ENCODE results near the gene CAMSAP2.

Gene CAMSAP2

GRCh38 chr1:200744143-200744542 is 5.5 kb downstream of the CAMSAP2 start:
- TF ChIP-seq FOXM1 (IDR thresholded peaks at IDR 0.05; ENCODE audit: borderline replicate concordance, low read depth) (no peak), USF1 (IDR thresholded peaks at IDR 0.05) (no peak), YY1 (IDR thresholded peaks at IDR 0.05; ENCODE audit: low read depth) (no peak), MAX (IDR thresholded peaks at IDR 0.05) (no peak), EGR1 (IDR thresholded peaks at IDR 0.05) (no peak), TAF1 (IDR thresholded peaks at IDR 0.05; ENCODE audit: low read depth) (no peak), EP300 (IDR thresholded peaks at IDR 0.05; ENCODE audit: borderline replicate concordance) (no peak), ZBTB7A (IDR thresholded peaks at IDR 0.05; ENCODE audit: low read depth) (no peak), TCF12 (IDR thresholded peaks at IDR 0.05; ENCODE audit: low read depth) (no peak), RAD21 (IDR thresholded peaks at IDR 0.05; ENCODE audit: low read depth) (no peak)

- no peak for TF ChIP-seq MAX (IDR thresholded peaks at IDR 0.05)
- TF ChIP-seq CREB1 (IDR thresholded peaks at IDR 0.05; ENCODE audit: low read depth), result no peak
- TF ChIP-seq CEBPB (IDR thresholded peaks at IDR 0.05), result no peak
- TF ChIP-seq ZBTB7A (IDR thresholded peaks at IDR 0.05; ENCODE audit: low read depth), result no peak
- no peak for TF ChIP-seq EP300 (IDR thresholded peaks at IDR 0.05; ENCODE audit: borderline replicate concordance)
- no peak for TF ChIP-seq REST (IDR thresholded peaks at IDR 0.05; ENCODE audit: low read depth)
- TF ChIP-seq FOXM1 (IDR thresholded peaks at IDR 0.05; ENCODE audit: borderline replicate concordance, low read depth), result no peak
- no peak for TF ChIP-seq TAF1 (IDR thresholded peaks at IDR 0.05; ENCODE audit: low read depth)
- no peak for TF ChIP-seq USF1 (IDR thresholded peaks at IDR 0.05)
- no peak for TF ChIP-seq NFIC (IDR thresholded peaks at IDR 0.05)
Observed at GRCh38 chr1:200749090-200749489, 10.4 kb downstream of the CAMSAP2 start.

- TF ChIP-seq MAX (IDR thresholded peaks at IDR 0.05), result no peak
- TF ChIP-seq YY1 (IDR thresholded peaks at IDR 0.05; ENCODE audit: low read depth), result no peak
- no peak for TF ChIP-seq USF1 (IDR thresholded peaks at IDR 0.05)
- TF ChIP-seq EGR1 (IDR thresholded peaks at IDR 0.05), result no peak
- no peak for TF ChIP-seq RAD21 (IDR thresholded peaks at IDR 0.05; ENCODE audit: low read depth)
- TF ChIP-seq REST (IDR thresholded peaks at IDR 0.05; ENCODE audit: low read depth), result no peak
- TF ChIP-seq TEAD4 (IDR thresholded peaks at IDR 0.05), result no peak
- TF ChIP-seq ZBTB7A (IDR thresholded peaks at IDR 0.05; ENCODE audit: low read depth), result no peak
- no peak for TF ChIP-seq NFIC (IDR thresholded peaks at IDR 0.05)
- TF ChIP-seq EP300 (IDR thresholded peaks at IDR 0.05; ENCODE audit: borderline replicate concordance), result no peak
- TF ChIP-seq FOXM1 (IDR thresholded peaks at IDR 0.05; ENCODE audit: borderline replicate concordance, low read depth), result no peak
- no peak for TF ChIP-seq TAF1 (IDR thresholded peaks at IDR 0.05; ENCODE audit: low read depth)
- TF ChIP-seq TCF12 (IDR thresholded peaks at IDR 0.05; ENCODE audit: low read depth), result no peak
- TF ChIP-seq CREB1 (IDR thresholded peaks at IDR 0.05; ENCODE audit: low read depth), result no peak
- no peak for TF ChIP-seq CEBPB (IDR thresholded peaks at IDR 0.05)
Observed at GRCh38 chr1:200751717-200752116, 13.0 kb downstream of the CAMSAP2 start.

- TF ChIP-seq TCF12 (IDR thresholded peaks at IDR 0.05; ENCODE audit: low read depth) (no peak), CREB1 (IDR thresholded peaks at IDR 0.05; ENCODE audit: low read depth) (no peak), TEAD4 (IDR thresholded peaks at IDR 0.05) (no peak), NFIC (IDR thresholded peaks at IDR 0.05) (no peak), EP300 (IDR thresholded peaks at IDR 0.05; ENCODE audit: borderline replicate concordance) (no peak), USF1 (IDR thresholded peaks at IDR 0.05) (no peak), RAD21 (IDR thresholded peaks at IDR 0.05; ENCODE audit: low read depth) (no peak), EGR1 (IDR thresholded peaks at IDR 0.05) (no peak), YY1 (IDR thresholded peaks at IDR 0.05; ENCODE audit: low read depth) (no peak), MAX (IDR thresholded peaks at IDR 0.05) (no peak)
Observed at GRCh38 chr1:200753650-200754198, 15.0 kb downstream of the CAMSAP2 start.

Measured in Ishikawa (cell line).